Measurements from ENCODE around the gene SETMAR. TPM values are rescaled to one million over a fixed set of nuclear protein-coding genes. Genes with fewer than 3 reads are reported as not detected.

The SETMAR gene
- polyA plus RNA-seq, 1 of the 3 experiments (the other 2 are of a cell fraction), result 10.6 TPM

GRCh38 chr3:4323246-4324027 lies 20.3 kb downstream of the SETMAR start:
- Histone ChIP-seq H3K36me3 (replicated peaks in 1 of 2; ENCODE audit: control insufficient read depth in 1 of 2, insufficient read depth in 2 of 2, low read length in 1 of 2) (no peaks in the 10 kb centered on the region), H3K4me1 (ENCODE audit: control insufficient read depth in 1 of 2, insufficient read depth in 2 of 2, low read depth in 1 of 2, low read length in 1 of 2) (no peaks in the 10 kb centered on the region), H3K9me3 (no peaks in the 10 kb centered on the region), H3K4me2 (no peak overlapping the region), H3K79me2 (ENCODE audit: insufficient read depth) (no peaks in the 10 kb centered on the region), H4K20me1 (ENCODE audit: insufficient read depth) (no peaks in the 10 kb centered on the region), H3K4me3 (ENCODE audit: low read depth in 2 of 2, low read length in 1 of 2) (no peak overlapping the region), H3K9ac (no peak overlapping the region), H3F3A (replicated peaks; ENCODE audit: insufficient read depth) (no peaks in the 10 kb centered on the region), H3K9me2 (no peaks in the 10 kb centered on the region), H3K27ac (ENCODE audit: low read depth in 2 of 2, low read length in 1 of 2) (no peak overlapping the region), H2AFZ (ENCODE audit: low read depth) (no peak overlapping the region), H3K27me3 (ENCODE audit: insufficient read depth) (no peaks in the 10 kb centered on the region)
- no peak for DNase-seq
- POLR2A ChIA-PET, result no interaction called here
- TF ChIP-seq ELF1 (IDR thresholded peaks at IDR 0.05) (no peak), GABPA (IDR thresholded peaks at IDR 0.05; ENCODE audit: low read depth) (no peak), FOXM1 (IDR thresholded peaks at IDR 0.05; ENCODE audit: low read depth) (no peak), USF1 (IDR thresholded peaks at IDR 0.05; ENCODE audit: borderline replicate concordance, low read depth) (no peak), SIN3A (IDR thresholded peaks at IDR 0.05; ENCODE audit: borderline replicate concordance, low read depth, low read length) (no peak), USF2 (IDR thresholded peaks at IDR 0.05; ENCODE audit: borderline replicate concordance, low read depth, low read length) (no peak), JUND (IDR thresholded peaks at IDR 0.05) (no peak), MAX (IDR thresholded peaks at IDR 0.05; ENCODE audit: low read depth) (no peak), CTCF (IDR thresholded peaks at IDR 0.05) (no peak), MEF2A (IDR thresholded peaks at IDR 0.05; ENCODE audit: borderline replicate concordance, low read depth) (no peak), ZBTB33 (IDR thresholded peaks at IDR 0.05; ENCODE audit: borderline replicate concordance, low read depth) (no peak), SMC3 (IDR thresholded peaks at IDR 0.05; ENCODE audit: low read depth, low read length) (no peak), CHD2 (IDR thresholded peaks at IDR 0.05; ENCODE audit: low read length, partially characterized antibody) (no peak)
- WGBS (ENCODE audit: low lambda C conversion rate), result 59% methylated on average over 3 of the region's 3 CpGs
- CTCF ChIA-PET, result no interaction called here

All from SK-N-SH (cell line).